Natural killer cell (primary cell): Measurements from ENCODE around the gene CMPK1. TPM values are rescaled to one million over a fixed set of nuclear protein-coding genes. Genes with fewer than 3 reads are reported as not detected.
"Not testable (repeated sequence)": the region's sequence is repeated elsewhere in the genome, so short reads cannot be mapped to it uniquely, and the experiment has no call there.

Source experiments
- ATAC-seq, 3 donors: fragments of 150-1000 bp in 2 of 3; fragments of 200-7000 bp in 1 of 3; cut with Tn5 transposase; 1 replicate in 1 of 3; 2 replicates in 2 of 3; pipeline ENCODE4 v1.10.0; 2021; ENCODE audit warnings: mild to moderate bottlenecking in 2 of 3, moderate library complexity in 2 of 3
- DNase-seq, 2 donors: peaks; one replicate each; pipeline versions ENCODE4 v3.0.0 to v3.0.0-alpha.2; 2013 to 2021; ENCODE audit warnings: mixed read lengths in 1 of 2
- H3K27ac ChIP-seq: one replicate; pipeline ENCODE4 v1.5.1; 2013; ENCODE audit warnings: mild to moderate bottlenecking, low read length
- H3K27me3 ChIP-seq: one replicate; pipeline ENCODE4 v1.6.1; 2013; ENCODE audit warnings: low read length; ENCODE audit not compliant: control insufficient read depth, insufficient read depth
- H3K36me3 ChIP-seq: one replicate; pipeline ENCODE4 v1.6.1; 2013; ENCODE audit warnings: low read length; ENCODE audit not compliant: control insufficient read depth, insufficient read depth
- H3K4me1 ChIP-seq: one replicate; pipeline ENCODE4 v1.6.1; 2013; ENCODE audit warnings: low read length; ENCODE audit not compliant: control insufficient read depth, insufficient read depth
- H3K4me3 ChIP-seq: one replicate; pipeline ENCODE4 v1.5.1; 2013; ENCODE audit warnings: low read length
- H3K9me3 ChIP-seq: one replicate; pipeline ENCODE4 v1.6.1; 2013; ENCODE audit warnings: low read length; ENCODE audit not compliant: control insufficient read depth, insufficient read depth
- H3K27ac Mint-ChIP-seq, 2 donors: one replicate each; pipeline ENCODE4 v1.8.0; 2022; ENCODE audit warnings: mild to moderate bottlenecking in 2 of 2, mixed read lengths in 2 of 2, moderate library complexity in 1 of 2
- H3K27me3 Mint-ChIP-seq, 2 donors: one replicate each; pipeline ENCODE4 v1.8.0; 2022; ENCODE audit warnings: low read depth in 2 of 2, mixed read lengths in 2 of 2
- H3K36me3 Mint-ChIP-seq: one replicate; pipeline ENCODE4 v1.8.0; 2022; ENCODE audit warnings: mixed read lengths
- H3K4me1 Mint-ChIP-seq, 2 donors: one replicate each; pipeline ENCODE4 v1.8.0; 2022; ENCODE audit warnings: mixed read lengths in 2 of 2
- H3K4me3 Mint-ChIP-seq: one replicate; pipeline ENCODE4 v1.8.0; 2022; ENCODE audit warnings: mild to moderate bottlenecking, moderate library complexity, mixed read lengths
- H3K9me3 Mint-ChIP-seq, 2 donors: one replicate each; pipeline ENCODE4 v1.8.0; 2022; ENCODE audit warnings: mixed read lengths in 2 of 2
- WGBS: methylation state at CpG from one replicate; pipeline ENCODE4 v1.1.7; 2013; ENCODE audit warnings: missing lambda C conversion rate; ENCODE audit not compliant: insufficient coverage; 5-methylcytosine and 5-hydroxymethylcytosine counted together
- intact Hi-C: fragments of 100-400 bp; cut with micrococcal nuclease; formaldehyde crosslinking; loops from one replicate; pipeline ENCODE4 v1.14.2; 2022
- total RNA-seq, 4 donors: library from RNA; stranded (reverse); fragments of 120-200 nt in 1 of 4; gene quantifications; one replicate each; pipeline versions ENCODE4 v1.2.3 to v1.2.4, GENCODE V29; 2013 to 2022
- TF ChIP-seq, protein P1 (sequence below): fragments of 200-600 bp; IDR thresholded peaks from one replicate; pipeline ENCODE4 v1.8.0; 2022; ENCODE audit warnings: antibody characterized with exemption

CMPK1 gene
- total RNA-seq, 3 donors from 2014 or later (not counting 1 experiment from before 2014, with no cell fraction given): 70.6 to 76.1 (median 74.1) TPM

DNA sequence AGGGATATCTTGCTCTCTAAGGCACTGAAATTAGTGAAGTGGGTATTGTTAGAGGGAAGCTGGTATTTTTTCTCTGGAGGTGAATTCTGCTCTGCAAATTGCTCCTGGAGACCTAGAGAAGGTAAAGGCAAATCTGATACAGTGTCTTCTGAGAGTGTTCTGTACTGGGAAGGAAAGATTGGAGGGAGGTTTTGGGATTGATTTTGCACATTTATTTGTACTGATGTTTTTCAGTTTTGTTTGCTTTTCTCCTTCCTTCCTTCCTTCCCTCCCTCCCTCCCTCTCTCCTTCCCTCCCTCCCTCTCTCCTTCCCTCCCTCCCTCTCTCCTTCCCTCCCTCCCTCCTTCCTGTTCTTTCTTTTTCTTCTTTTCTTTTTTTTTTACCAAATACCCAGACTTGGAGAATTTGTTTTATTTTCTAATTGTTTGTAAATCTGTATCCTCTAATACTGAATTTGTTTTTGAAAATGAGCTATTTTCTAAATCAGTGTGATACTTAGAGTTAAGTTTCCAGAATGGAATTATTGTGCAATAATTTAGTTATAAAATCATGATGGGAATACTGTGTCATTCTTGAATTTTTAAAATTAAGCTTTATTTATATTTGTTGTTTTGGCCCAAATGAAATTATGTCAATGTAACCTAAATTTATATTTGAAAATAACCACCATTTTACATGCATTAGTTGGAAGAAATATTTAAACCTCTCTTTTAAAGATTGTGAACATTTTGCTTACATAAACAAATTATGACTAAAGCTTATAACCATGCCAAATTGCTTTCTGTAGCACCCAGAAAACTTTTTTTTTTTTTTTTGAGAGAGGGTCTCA lies 4.9 kb downstream of the CMPK1 start:
- intact Hi-C loops: no loop called here
- no peaks in the 10 kb centered on the region for H3K27me3 Mint-ChIP-seq
- TF ChIP-seq, protein P1, sequence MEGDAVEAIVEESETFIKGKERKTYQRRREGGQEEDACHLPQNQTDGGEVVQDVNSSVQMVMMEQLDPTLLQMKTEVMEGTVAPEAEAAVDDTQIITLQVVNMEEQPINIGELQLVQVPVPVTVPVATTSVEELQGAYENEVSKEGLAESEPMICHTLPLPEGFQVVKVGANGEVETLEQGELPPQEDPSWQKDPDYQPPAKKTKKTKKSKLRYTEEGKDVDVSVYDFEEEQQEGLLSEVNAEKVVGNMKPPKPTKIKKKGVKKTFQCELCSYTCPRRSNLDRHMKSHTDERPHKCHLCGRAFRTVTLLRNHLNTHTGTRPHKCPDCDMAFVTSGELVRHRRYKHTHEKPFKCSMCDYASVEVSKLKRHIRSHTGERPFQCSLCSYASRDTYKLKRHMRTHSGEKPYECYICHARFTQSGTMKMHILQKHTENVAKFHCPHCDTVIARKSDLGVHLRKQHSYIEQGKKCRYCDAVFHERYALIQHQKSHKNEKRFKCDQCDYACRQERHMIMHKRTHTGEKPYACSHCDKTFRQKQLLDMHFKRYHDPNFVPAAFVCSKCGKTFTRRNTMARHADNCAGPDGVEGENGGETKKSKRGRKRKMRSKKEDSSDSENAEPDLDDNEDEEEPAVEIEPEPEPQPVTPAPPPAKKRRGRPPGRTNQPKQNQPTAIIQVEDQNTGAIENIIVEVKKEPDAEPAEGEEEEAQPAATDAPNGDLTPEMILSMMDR: no peak
- H3K9me3 Mint-ChIP-seq: no peaks in the 10 kb centered on the region
- no peak for ATAC-seq
- no peaks in the 10 kb centered on the region for H3K36me3 Mint-ChIP-seq
- H3K27ac ChIP-seq: no peak overlapping the region
- peak overlapping the region in 1 of 2 donors; percentile 43 for H3K27ac Mint-ChIP-seq
- peaks cover 22 to 28% of the 10 kb centered on the region in 2 donors for H3K4me1 Mint-ChIP-seq
- DNase-seq: no peak
- H3K9me3 ChIP-seq: no peaks in the 10 kb centered on the region
- H3K27me3 ChIP-seq: no peaks in the 10 kb centered on the region
- no peak overlapping the region for H3K4me3 ChIP-seq
- peak overlapping the region; percentile 38 for H3K4me3 Mint-ChIP-seq
- peaks cover 11% of the 10 kb centered on the region for H3K4me1 ChIP-seq
- H3K36me3 ChIP-seq: no peaks in the 10 kb centered on the region

- Mint-ChIP-seq H3K27ac (peak overlapping the region in 1 of 2 donors; percentile 22), H3K4me1 (peaks cover 11 to 16% of the 10 kb centered on the region in 2 donors), H3K27me3 (no peaks in the 10 kb centered on the region), H3K4me3 (no peak overlapping the region), H3K9me3 (no peaks in the 10 kb centered on the region), H3K36me3 (no peaks in the 10 kb centered on the region)
- H3K4me1 ChIP-seq: peaks cover 2% of the 10 kb centered on the region
- intact Hi-C loops: no loop called here
- 87% methylated on average over 3 of the region's 4 CpGs for WGBS
- ATAC-seq: no peak
- no peak for DNase-seq
- no peaks in the 10 kb centered on the region for H3K27me3 ChIP-seq
- TF ChIP-seq, protein P1: no peak
- H3K27ac ChIP-seq: no peak overlapping the region
- H3K36me3 ChIP-seq: no peaks in the 10 kb centered on the region
- H3K9me3 ChIP-seq: no peaks in the 10 kb centered on the region
- no peak overlapping the region for H3K4me3 ChIP-seq
Measured at GRCh38 chr1:47340227-47340626, 6.6 kb downstream of the CMPK1 start.

GRCh38 chr1:47346979-47347378 lies 13.4 kb downstream of the CMPK1 start:
- H3K27me3 ChIP-seq, H3K9me3 ChIP-seq, H3K36me3 ChIP-seq, H3K4me3 Mint-ChIP-seq, intact Hi-C loops, H3K4me3 ChIP-seq, H3K9me3 Mint-ChIP-seq, H3K27ac Mint-ChIP-seq, DNase-seq, H3K27ac ChIP-seq, H3K36me3 Mint-ChIP-seq, ATAC-seq, H3K4me1 ChIP-seq, H3K27me3 Mint-ChIP-seq: not testable (repeated sequence)
- peaks cover 13 to 20% of the 10 kb centered on the region in 2 donors for H3K4me1 Mint-ChIP-seq
- WGBS: 96% methylated on average over 5 of the region's 5 CpGs

DNA sequence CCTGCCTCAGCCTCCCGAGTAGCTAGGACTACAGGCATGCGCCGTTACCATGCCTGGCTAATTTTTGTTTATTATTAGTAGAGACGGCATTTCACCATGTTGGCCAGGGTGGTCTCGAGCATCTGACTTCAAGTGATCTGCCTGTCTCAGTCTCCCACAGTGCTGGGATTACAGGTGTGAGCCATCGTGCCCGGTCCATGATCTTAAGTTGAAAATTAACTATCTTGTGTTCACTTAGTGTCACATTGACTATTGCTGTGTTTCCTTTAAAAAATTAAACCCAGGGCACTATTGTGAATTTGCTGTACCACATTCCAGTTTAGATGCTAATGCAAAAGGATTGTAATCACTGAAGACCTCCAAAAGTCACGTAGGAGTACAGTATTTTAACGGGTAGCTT lies 14.1 kb downstream of the CMPK1 start:
- TF ChIP-seq, protein P1: no peak
- ATAC-seq (no peak), DNase-seq (no peak)
- Mint-ChIP-seq H3K27ac (no peak overlapping the region), H3K9me3 (no peaks in the 10 kb centered on the region), H3K4me1 (peaks cover 19 to 20% of the 10 kb centered on the region in 2 donors), H3K36me3 (no peaks in the 10 kb centered on the region), H3K4me3 (no peak overlapping the region), H3K27me3 (no peaks in the 10 kb centered on the region)
- Histone ChIP-seq H3K9me3 (no peaks in the 10 kb centered on the region), H3K27ac (no peak overlapping the region), H3K4me3 (no peak overlapping the region), H3K36me3 (no peaks in the 10 kb centered on the region), H3K4me1 (no peaks in the 10 kb centered on the region), H3K27me3 (no peaks in the 10 kb centered on the region)
- 98% methylated on average over 9 of the region's 9 CpGs for WGBS
- intact Hi-C loops: no loop called here
